Measurements from ENCODE around the gene HK1. TPM values are rescaled to one million over a fixed set of nuclear protein-coding genes. Genes with fewer than 3 reads are reported as not detected.
A peak's percentile ranks its signal among the peaks of the same experiment; 100 is the strongest.

The HK1 gene
- total and polyA plus RNA-seq, 2 donors, result 37.5 to 130 TPM

DNA sequence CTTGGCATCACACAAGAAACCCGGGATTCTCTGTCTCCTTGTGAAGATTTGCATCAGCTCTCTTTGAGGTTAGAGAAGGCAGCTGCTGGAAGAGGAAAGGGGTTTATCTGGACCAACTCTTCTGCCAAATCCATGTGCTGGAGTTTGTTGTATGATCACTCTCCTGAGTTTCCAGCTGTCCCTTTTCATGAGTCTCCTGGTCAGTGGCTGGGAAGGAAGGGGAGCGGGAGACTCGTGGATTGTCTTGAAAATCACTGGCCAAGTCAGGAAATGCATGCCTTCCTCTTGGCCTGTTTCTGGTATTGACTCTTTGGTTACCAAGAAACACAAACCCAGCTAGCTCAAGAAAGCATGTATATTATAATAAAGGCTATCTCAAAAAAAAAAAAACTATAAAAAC is 99.6 kb downstream of the HK1 start:
- H3K36me3 ChIP-seq (ENCODE audit: insufficient read depth), result peaks cover 2% of the 10 kb centered on the region
- 15% methylated on average over 3 of the region's 3 CpGs for WGBS
- peaks cover 2% of the 10 kb centered on the region for H3K4me1 ChIP-seq (ENCODE audit: insufficient read depth)

DNA sequence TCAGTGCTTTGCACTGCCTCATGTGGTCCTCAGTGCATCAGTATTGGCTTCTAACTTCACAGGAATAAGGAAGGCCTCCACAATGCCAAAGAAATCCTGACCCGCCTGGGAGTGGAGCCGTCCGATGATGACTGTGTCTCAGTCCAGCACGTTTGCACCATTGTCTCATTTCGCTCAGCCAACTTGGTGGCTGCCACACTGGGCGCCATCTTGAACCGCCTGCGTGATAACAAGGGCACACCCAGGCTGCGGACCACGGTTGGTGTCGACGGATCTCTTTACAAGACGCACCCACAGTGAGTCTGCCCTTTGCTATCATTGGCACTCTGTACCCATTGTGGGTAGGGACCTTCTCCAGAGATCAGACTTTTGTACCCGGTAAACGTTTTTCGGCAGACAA is 101.5 kb downstream of the HK1 start:
- H3K27ac ChIP-seq (ENCODE audit: low read depth), result no peak overlapping the region
- 96% methylated on average over 16 of the region's 16 CpGs for WGBS
- no peak overlapping the region for H3K4me3 ChIP-seq (ENCODE audit: low read depth, low read length)
- H3K4me1 ChIP-seq (ENCODE audit: insufficient read depth), result peaks cover 2% of the 10 kb centered on the region
- peaks cover 2% of the 10 kb centered on the region for H3K36me3 ChIP-seq (ENCODE audit: insufficient read depth)
- DNase-seq (ENCODE audit: extremely low spot score), result no peak

More for the DNA sequence above, 99.6 kb downstream of the HK1 start:
- H3K4me3 ChIP-seq (ENCODE audit: low read depth, low read length), result no peak overlapping the region
- DNase-seq (ENCODE audit: extremely low spot score), result no peak
- H3K27ac ChIP-seq (ENCODE audit: low read depth), result no peak overlapping the region

DNA sequence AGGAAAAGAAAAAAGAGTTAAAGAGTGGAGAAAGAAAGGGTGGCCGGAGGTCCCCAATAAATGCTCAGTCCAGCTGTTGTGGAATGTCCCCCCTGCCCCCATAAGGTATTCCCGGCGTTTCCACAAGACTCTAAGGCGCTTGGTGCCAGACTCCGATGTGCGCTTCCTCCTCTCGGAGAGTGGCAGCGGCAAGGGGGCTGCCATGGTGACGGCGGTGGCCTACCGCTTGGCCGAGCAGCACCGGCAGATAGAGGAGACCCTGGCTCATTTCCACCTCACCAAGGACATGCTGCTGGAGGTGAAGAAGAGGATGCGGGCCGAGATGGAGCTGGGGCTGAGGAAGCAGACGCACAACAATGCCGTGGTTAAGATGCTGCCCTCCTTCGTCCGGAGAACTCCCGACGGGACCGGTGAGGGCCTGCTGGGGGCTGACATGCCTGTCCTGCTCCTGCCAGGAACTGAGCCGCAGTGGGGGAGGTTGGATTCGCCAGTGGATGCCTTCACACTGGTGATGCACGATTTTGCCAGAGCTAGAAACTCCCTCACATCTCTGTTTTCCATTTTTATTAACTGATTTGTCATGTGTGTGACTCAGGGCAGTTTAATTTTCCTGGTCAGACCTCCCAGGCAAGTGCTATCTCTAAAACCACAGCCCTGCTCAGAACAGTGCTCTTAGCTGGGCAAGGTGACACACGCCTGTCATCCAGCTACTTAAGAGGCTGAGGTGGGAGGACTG is 104.3 kb downstream of the HK1 start:
- peaks cover 2% of the 10 kb centered on the region for H3K36me3 ChIP-seq (ENCODE audit: insufficient read depth)
- H3K4me3 ChIP-seq (ENCODE audit: low read depth, low read length), result no peak overlapping the region
- 87% methylated on average over 26 of the region's 26 CpGs for WGBS
- no peaks in the 10 kb centered on the region for H3K4me1 ChIP-seq (ENCODE audit: insufficient read depth)
- DNase-seq (ENCODE audit: extremely low spot score), result no peak
- H3K27ac ChIP-seq (ENCODE audit: low read depth), result no peak overlapping the region

DNA sequence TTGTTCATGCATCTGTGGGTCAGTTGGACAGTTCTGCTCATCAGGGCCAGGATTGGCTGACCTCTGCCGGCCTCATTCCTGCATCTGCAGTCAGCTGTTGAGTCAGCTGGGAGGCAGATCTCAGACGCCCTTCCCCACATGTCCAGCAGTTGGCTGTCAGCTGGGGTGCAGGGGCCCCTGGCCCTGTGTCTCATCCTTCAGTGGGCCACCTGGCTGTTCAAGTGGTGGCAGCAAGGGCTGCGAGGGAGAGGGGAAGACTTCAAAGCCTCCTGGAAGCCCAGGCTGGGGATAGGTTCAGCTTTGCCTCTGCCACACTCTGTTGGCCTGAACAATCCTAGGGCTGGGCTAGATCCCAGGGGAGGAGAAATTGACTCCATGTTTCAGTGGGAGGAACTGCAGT is 105.3 kb downstream of the HK1 start:
- Histone ChIP-seq H3K4me1 (ENCODE audit: insufficient read depth) (no peaks in the 10 kb centered on the region), H3K36me3 (ENCODE audit: insufficient read depth) (no peaks in the 10 kb centered on the region), H3K4me3 (ENCODE audit: low read depth, low read length) (no peak overlapping the region), H3K27ac (ENCODE audit: low read depth) (no peak overlapping the region)
- 40% methylated on average over 3 of the region's 3 CpGs for WGBS
- DNase-seq (ENCODE audit: extremely low spot score), result no peak

DNA sequence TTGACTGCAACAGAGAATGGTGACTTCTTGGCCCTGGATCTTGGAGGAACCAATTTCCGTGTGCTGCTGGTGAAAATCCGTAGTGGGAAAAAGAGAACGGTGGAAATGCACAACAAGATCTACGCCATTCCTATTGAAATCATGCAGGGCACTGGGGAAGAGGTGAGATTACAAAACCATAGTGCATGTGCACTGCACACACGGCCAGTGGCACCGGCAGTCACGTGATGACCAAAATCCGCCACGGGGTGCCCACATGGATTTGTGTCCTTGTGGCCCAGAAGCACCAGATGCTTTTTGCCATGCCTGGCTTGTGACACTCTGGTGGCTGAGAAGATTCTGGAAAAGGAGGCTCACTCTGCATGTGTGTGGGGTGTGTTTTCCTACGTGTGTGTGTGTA is 106.0 kb downstream of the HK1 start:
- no peaks in the 10 kb centered on the region for H3K4me1 ChIP-seq (ENCODE audit: insufficient read depth)
- no peaks in the 10 kb centered on the region for H3K36me3 ChIP-seq (ENCODE audit: insufficient read depth)
- no peak overlapping the region for H3K4me3 ChIP-seq (ENCODE audit: low read depth, low read length)
- DNase-seq (ENCODE audit: extremely low spot score), result no peak
- 87% methylated on average over 10 of the region's 10 CpGs for WGBS
- peak overlapping the region; percentile 30 for H3K27ac ChIP-seq (ENCODE audit: low read depth)

DNA sequence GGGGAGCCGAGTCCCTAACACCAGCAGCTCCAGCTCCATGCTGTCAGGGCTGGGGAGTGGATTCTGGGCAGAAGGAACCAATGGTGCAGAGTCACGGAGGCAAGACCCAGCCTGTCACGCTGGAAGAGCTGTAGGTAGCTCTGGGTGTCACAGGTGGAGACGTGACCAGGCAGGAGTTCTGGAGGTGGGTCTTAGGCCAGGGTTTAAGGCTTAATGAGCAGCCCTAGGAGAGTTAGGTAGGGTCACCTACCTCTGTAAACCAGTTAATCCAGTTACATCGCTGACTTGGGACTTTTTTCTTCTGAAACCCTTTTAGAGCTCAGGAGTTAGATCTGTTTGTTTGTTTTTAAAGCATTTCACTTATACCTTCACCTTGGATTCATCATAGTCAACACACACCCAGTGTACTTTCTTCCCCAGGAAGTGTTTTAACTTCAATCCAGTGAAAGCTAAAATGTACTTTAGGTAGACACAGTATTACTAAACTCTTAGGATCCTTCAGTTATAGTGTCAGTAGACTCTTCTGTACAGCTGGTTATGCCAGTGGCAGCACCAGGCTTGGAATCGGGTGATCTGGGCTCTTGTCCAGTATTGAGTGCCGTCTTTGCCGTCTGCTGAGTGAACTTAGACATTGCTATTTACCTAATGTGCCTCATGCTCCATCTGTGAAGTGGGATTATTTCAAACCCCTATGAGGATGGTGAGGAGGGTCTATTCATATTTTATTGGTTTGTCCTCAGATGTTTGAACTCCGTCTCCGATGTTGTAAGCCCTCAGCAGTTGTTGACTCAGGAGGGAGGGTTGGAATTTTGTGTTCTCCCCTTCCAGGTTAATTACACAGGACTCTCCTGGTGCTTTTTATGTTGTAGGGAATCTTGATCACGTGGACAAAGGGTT is 107.4 kb downstream of the HK1 start:
- Histone ChIP-seq H3K36me3 (ENCODE audit: insufficient read depth) (no peaks in the 10 kb centered on the region), H3K4me1 (ENCODE audit: insufficient read depth) (no peaks in the 10 kb centered on the region), H3K27ac (ENCODE audit: low read depth) (peak overlapping the region; percentile 57), H3K4me3 (ENCODE audit: low read depth, low read length) (no peak overlapping the region)
- 89% methylated on average over 11 of the region's 11 CpGs for WGBS
- peak; percentile 43 for DNase-seq (ENCODE audit: extremely low spot score)

DNA sequence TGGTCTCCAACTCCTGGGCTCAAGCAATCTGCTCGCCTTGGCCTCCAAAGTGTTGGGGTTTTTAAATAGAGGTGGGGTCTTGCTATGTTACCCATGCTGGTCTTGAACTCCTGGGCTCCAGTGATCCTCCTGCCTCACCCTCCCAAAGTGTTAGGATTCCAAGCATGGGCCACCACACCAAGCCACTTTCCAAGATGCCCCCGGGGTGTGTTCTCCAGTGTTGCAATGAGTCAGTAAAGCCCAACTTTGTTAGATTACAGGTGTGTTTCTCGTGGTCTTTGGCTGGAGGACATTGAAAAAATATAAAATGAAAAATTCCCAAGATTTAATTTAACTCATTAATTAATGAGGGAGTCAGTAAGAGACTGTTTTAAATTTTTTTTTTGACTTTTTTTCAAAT is 109.2 kb downstream of the HK1 start:
- Histone ChIP-seq H3K36me3 (ENCODE audit: insufficient read depth) (no peaks in the 10 kb centered on the region), H3K4me3 (ENCODE audit: low read depth, low read length) (no peak overlapping the region), H3K4me1 (ENCODE audit: insufficient read depth) (no peaks in the 10 kb centered on the region), H3K27ac (ENCODE audit: low read depth) (no peak overlapping the region)
- WGBS, result 91% methylated on average over 3 of the region's 3 CpGs
- no peak for DNase-seq (ENCODE audit: extremely low spot score)

DNA sequence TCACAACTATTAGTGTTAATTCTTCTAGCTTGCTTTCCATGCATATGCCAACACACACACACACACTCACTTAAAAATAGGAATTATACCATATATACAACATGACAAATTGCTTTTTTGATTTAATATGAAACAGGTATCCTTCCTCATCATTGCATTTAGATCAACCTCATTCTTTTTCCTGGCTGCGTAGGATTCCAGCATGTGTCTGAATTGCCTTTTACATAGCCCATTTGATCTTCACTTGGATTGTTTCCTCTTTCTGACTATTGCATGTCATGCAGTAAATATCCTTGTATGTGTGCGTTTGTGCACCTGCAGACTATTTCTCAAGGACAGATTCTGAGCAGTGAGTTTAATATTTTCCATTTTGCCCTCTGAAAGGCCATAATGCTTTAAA is 110.2 kb downstream of the HK1 start:
- Histone ChIP-seq H3K4me3 (ENCODE audit: low read depth, low read length) (no peak overlapping the region), H3K36me3 (ENCODE audit: insufficient read depth) (no peaks in the 10 kb centered on the region), H3K4me1 (ENCODE audit: insufficient read depth) (no peaks in the 10 kb centered on the region), H3K27ac (ENCODE audit: low read depth) (no peak overlapping the region)
- DNase-seq (ENCODE audit: extremely low spot score), result no peak
- WGBS, result 99% methylated on average over 2 of the region's 2 CpGs

DNA sequence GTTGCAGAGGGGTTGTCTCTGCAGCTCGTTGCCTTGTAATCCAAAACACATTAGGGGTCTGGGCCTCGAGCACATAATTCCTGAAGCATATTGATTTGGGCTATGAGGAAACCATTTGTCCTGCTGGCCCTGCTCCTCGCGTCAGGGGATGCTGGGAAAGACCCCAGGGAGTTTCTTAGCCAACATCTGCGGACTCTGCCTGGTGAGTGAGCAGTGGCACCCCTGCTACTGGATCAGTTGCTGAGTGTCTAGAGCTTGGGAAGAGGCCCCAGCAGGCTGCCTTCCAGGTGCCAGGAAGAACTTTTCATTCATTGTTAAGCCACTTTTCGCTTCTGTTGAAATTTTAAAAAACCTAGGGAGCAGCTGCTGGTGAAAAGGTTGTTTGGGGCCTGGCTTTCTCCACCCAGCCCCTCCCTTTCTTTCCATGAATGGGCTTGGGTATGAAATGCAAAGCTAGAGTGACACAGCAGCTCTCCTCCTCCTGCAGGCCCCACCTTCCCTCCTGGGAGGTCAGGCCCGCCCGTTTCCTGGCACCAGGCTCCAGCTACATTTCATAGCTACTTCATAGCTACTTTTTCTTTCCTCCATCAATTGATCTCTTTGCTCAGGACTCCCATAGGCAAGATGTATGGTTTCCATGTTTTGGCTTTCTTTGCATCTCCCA is 111.7 kb downstream of the HK1 start:
- Histone ChIP-seq H3K4me3 (ENCODE audit: low read depth, low read length) (no peak overlapping the region), H3K4me1 (ENCODE audit: insufficient read depth) (no peaks in the 10 kb centered on the region), H3K27ac (ENCODE audit: low read depth) (no peak overlapping the region), H3K36me3 (ENCODE audit: insufficient read depth) (no peaks in the 10 kb centered on the region)
- no peak for DNase-seq (ENCODE audit: extremely low spot score)
- 66% methylated on average over 8 of the region's 8 CpGs for WGBS

DNA sequence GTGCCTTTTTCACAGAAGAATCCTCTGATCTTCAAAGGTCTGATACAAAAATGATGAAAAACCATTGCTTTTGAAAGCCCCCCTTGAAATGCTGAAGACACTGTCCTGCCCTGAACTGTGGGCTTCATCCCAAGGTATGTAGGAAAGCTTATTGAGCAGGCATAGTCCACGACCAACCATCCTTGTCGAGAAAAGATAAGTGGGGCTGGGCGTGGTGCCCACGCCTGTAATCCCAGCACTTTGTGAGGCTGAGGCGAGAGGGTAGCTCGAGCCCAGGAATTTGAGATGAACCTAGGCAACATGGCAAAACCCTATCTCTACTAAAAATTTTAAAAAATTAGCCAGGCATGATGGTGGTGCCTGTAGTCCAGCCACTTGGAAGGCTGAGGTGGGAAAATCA is 112.9 kb downstream of the HK1 start:
- WGBS, result 66% methylated on average over 6 of the region's 6 CpGs
- Histone ChIP-seq H3K4me1 (ENCODE audit: insufficient read depth) (no peaks in the 10 kb centered on the region), H3K36me3 (ENCODE audit: insufficient read depth) (no peaks in the 10 kb centered on the region), H3K27ac (ENCODE audit: low read depth) (no peak overlapping the region), H3K4me3 (ENCODE audit: low read depth, low read length) (no peak overlapping the region)
- no peak for DNase-seq (ENCODE audit: extremely low spot score)

DNA sequence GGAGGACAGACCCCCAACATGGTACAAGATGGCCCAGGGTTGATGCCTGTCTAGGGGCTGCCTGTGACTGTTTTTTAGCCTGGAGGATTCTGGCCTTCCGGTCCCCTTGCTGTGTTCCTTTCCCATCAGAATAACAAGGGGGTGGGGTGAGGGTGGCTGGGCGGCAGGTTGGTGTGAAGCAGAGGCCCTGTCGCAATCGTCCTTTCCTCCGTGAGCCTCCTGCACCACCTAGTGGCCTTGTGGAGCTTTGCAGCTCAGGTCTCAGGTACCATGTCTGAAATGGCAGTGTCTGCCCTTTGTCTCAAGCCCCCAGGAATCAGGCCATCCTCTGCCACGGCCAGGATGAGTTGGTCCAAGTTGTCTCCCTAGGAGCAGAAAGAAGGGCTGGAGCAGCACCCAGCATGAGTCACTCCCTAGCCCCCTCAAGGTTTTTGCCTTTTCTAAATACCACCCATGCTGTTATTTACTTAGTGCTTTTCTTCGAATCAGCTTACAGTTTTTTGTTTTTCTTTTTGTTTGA is 114.2 kb downstream of the HK1 start:
- H3K4me3 ChIP-seq (ENCODE audit: low read depth, low read length), result no peak overlapping the region
- 11% methylated on average over 7 of the region's 7 CpGs for WGBS
- H3K27ac ChIP-seq (ENCODE audit: low read depth), result no peak overlapping the region
- H3K4me1 ChIP-seq (ENCODE audit: insufficient read depth), result no peaks in the 10 kb centered on the region
- no peaks in the 10 kb centered on the region for H3K36me3 ChIP-seq (ENCODE audit: insufficient read depth)
- no peak for DNase-seq (ENCODE audit: extremely low spot score)

DNA sequence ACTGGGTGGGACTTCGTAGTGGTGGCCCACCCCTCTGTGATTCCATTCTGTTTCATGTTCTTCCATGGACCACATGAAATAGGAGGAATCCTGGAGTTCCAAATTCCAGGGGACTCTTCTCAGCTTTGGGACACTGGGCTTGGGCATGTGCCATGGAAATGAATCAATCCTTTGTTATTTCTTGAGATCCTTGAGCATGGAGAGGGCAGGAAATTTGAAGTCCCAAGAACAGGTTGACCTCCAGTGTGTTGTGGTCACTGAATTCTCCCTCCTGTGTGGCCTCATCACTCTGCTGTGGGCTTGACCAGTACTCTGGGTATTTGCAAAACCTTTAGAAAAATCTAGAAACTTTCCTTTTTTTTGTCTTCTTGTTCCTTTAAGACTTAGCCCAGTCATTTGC is 115.7 kb downstream of the HK1 start:
- no peak overlapping the region for H3K4me3 ChIP-seq (ENCODE audit: low read depth, low read length)
- H3K4me1 ChIP-seq (ENCODE audit: insufficient read depth), result no peaks in the 10 kb centered on the region
- no peak overlapping the region for H3K27ac ChIP-seq (ENCODE audit: low read depth)
- DNase-seq (ENCODE audit: extremely low spot score), result no peak
- H3K36me3 ChIP-seq (ENCODE audit: insufficient read depth), result no peaks in the 10 kb centered on the region
- 78% methylated on average over 1 of the region's 1 CpG for WGBS

DNA sequence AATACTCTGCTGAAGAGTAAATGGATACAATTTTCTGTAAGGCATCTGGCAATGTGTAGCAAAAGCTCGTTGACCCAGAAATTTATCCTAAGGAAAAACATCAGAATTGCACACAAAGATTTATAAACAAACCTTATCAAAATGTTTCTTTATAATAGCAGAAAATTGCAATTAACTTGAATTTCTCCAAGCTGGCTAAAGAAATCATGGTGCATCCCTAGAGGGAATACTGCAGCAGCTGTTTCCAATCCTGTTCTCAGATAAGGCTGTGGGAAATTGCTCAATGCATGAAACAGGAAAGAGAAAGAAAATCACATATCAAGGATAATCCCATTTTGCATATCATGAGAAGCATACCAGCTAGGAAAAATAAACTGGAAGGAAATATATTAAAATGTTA is 119.7 kb downstream of the HK1 start:
- H3K27ac ChIP-seq (ENCODE audit: low read depth), result no peak overlapping the region
- H3K4me1 ChIP-seq (ENCODE audit: insufficient read depth), result no peaks in the 10 kb centered on the region
- peak; percentile 73 for DNase-seq (ENCODE audit: extremely low spot score)
- no peak overlapping the region for H3K4me3 ChIP-seq (ENCODE audit: low read depth, low read length)
- WGBS, result 56% methylated on average over 1 of the region's 1 CpG
- peaks cover 2% of the 10 kb centered on the region for H3K36me3 ChIP-seq (ENCODE audit: insufficient read depth)

Data from urinary bladder (tissue), 4 donors.